ENCODE measurements around the gene GOLGA7B. TPM values are rescaled to one million over a fixed set of nuclear protein-coding genes. Genes with fewer than 3 reads are reported as not detected.

Gene GOLGA7B
- total and polyA plus RNA-seq, 2 of the 4 experiments (the other 2 are of a cell fraction), result not detected

GRCh38 chr10:97813311-97813710 is 36.3 kb upstream of the GOLGA7B start:
- H4K8ac ChIP-seq (ENCODE audit: low read depth in 2 of 2, low read length in 2 of 2), result no peak overlapping the region
- no peaks in the 10 kb centered on the region for H4K20me1 ChIP-seq (ENCODE audit: insufficient read depth, low read length)
- DNase-seq (no peak), ATAC-seq (ENCODE audit: low read depth) (no peak)
- no peak overlapping the region for H2BK5ac ChIP-seq (ENCODE audit: low read depth, low read length, poor library complexity, severe bottlenecking)
- H4K91ac ChIP-seq (ENCODE audit: insufficient read depth, low read depth, low read length), result no peak overlapping the region
- no peak overlapping the region for H3K4ac ChIP-seq (ENCODE audit: low read depth, low read length)
- H4K5ac ChIP-seq (ENCODE audit: low read depth, low read length), result no peak overlapping the region
- H2BK120ac ChIP-seq (ENCODE audit: low read depth, low read length), result no peak overlapping the region
- no peak overlapping the region for H2AFZ ChIP-seq (replicated peaks; ENCODE audit: low read length, poor library complexity)
- TF ChIP-seq MAFK (IDR thresholded peaks at IDR 0.05; ENCODE audit: low read depth, low read length) (no peak), MXI1 (IDR thresholded peaks at IDR 0.05; ENCODE audit: borderline replicate concordance, low read depth, low read length) (no peak), ELK1 (IDR thresholded peaks at IDR 0.05; ENCODE audit: borderline replicate concordance, low read depth, low read length) (no peak), POLR2A (IDR thresholded peaks at IDR 0.05; ENCODE audit: low read depth, low read length) (no peak), RCOR1 (IDR thresholded peaks at IDR 0.05; ENCODE audit: insufficient replicate concordance, low read length) (no peak), BHLHE40 (IDR thresholded peaks at IDR 0.05; ENCODE audit: low read depth, low read length) (no peak)
- no peak overlapping the region for H3K56ac ChIP-seq (ENCODE audit: extremely low read depth, insufficient read depth, low read length)
- no peak overlapping the region for H2AK9ac ChIP-seq (replicated peaks; ENCODE audit: low read depth, low read length, poor library complexity)
- no peaks in the 10 kb centered on the region for H3K9me3 ChIP-seq (ENCODE audit: control insufficient read depth, insufficient read depth, low read length)
- H3K23ac ChIP-seq (ENCODE audit: low read depth, low read length), result no peak overlapping the region
- BruUV-seq (replicated peaks), result no TSS peak
- H3K4me1 ChIP-seq (ENCODE audit: control insufficient read depth, insufficient read depth, low read length), result no peaks in the 10 kb centered on the region; the same call in 1 of the 2 replicates
- H2AK5ac ChIP-seq (ENCODE audit: low read depth, low read length), result no peak overlapping the region
- no peaks in the 10 kb centered on the region for H3K36me3 ChIP-seq (ENCODE audit: control insufficient read depth, insufficient read depth, low read length)
- ChIA-PET CTCF (no interaction called here), POLR2A (ENCODE audit: unreplicated experiment) (interaction anchor here (0.7 kb wide), 1 partner anchor 12 kb away, joined by 8 read pairs; no protein-coding TSS in a partner anchor)
- peaks cover 45% of the 10 kb centered on the region for H3K27me3 ChIP-seq (ENCODE audit: control insufficient read depth, insufficient read depth, low read length)
- no peak overlapping the region for H3K27ac ChIP-seq (ENCODE audit: insufficient read depth, low read length)
- no peak overlapping the region for H3K4me2 ChIP-seq (ENCODE audit: low read depth, low read length)
- no peak overlapping the region for H3K14ac ChIP-seq (replicated peaks; ENCODE audit: low read depth, low read length)
- in situ Hi-C loops (cut with MboI; ENCODE audit: low sequenced_read_pairs) (no loop called here), dilution Hi-C loops (cut with HindIII; ENCODE audit: low sequenced_read_pairs, unreplicated experiment) (no loop called here), intact Hi-C loops (cut with micrococcal nuclease) (no loop called here)
- WGBS, 2 experiments (ENCODE audit: extremely low coverage in 2 of 2, insufficient read length in 1 of 2), result 0% methylated on average over 1 of the region's 3 CpGs; no CpG with 5 or more reads in 1 of the 2 experiments
- no peaks in the 10 kb centered on the region for H3K9me1 ChIP-seq (ENCODE audit: insufficient read depth, low read length)
- H3K4me3 ChIP-seq (ENCODE audit: insufficient read depth, low read depth, low read length), result no peak overlapping the region
- no peak overlapping the region for H2BK15ac ChIP-seq (ENCODE audit: low read depth, low read length)
- no peaks in the 10 kb centered on the region for H3K79me1 ChIP-seq (ENCODE audit: low read depth in 1 of 2, low read length in 2 of 2)
- H2BK20ac ChIP-seq (ENCODE audit: low read depth, low read length), result no peak overlapping the region
- no peak overlapping the region for H3K9ac ChIP-seq (ENCODE audit: low read depth, low read length)
- no peak overlapping the region for H3K18ac ChIP-seq (ENCODE audit: low read depth, low read length)
